Measurements from ENCODE around the gene CREBBP.

The CREBBP gene

DNA sequence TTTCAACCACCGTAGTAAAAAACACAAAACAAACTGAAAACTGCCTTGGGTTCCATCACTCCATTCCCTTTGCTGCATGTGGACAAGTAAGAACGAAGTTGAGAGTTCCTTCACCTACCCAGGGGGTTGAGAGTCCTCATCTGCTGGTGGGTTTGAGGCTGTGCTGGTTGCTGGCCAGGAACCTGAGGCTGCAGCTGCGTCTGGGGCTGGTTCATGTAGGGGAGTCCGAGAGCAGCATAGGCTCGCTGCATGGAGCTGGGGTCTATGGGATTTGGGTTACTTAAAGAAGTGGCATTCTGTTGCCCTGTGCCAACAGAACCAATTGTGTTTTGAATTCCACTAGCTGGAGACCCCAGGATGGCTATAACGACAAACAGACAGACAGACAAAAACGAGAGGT lies 97.9 kb downstream of the CREBBP start:
- H3K4me3 ChIP-seq (replicated peaks; ENCODE audit: low read depth, low read length) = no peak overlapping the region
- TF ChIP-seq, protein P1, sequence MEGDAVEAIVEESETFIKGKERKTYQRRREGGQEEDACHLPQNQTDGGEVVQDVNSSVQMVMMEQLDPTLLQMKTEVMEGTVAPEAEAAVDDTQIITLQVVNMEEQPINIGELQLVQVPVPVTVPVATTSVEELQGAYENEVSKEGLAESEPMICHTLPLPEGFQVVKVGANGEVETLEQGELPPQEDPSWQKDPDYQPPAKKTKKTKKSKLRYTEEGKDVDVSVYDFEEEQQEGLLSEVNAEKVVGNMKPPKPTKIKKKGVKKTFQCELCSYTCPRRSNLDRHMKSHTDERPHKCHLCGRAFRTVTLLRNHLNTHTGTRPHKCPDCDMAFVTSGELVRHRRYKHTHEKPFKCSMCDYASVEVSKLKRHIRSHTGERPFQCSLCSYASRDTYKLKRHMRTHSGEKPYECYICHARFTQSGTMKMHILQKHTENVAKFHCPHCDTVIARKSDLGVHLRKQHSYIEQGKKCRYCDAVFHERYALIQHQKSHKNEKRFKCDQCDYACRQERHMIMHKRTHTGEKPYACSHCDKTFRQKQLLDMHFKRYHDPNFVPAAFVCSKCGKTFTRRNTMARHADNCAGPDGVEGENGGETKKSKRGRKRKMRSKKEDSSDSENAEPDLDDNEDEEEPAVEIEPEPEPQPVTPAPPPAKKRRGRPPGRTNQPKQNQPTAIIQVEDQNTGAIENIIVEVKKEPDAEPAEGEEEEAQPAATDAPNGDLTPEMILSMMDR (IDR thresholded peaks at IDR 0.05; ENCODE audit: low read depth, low read length, missing control alignments) = no peak
- no peak for DNase-seq (ENCODE audit: extremely low read depth, low read depth)

- TF ChIP-seq, protein P1 (IDR thresholded peaks at IDR 0.05; ENCODE audit: low read depth, low read length, missing control alignments) = no peak
- no peak for DNase-seq (ENCODE audit: extremely low read depth, low read depth)
- H3K4me3 ChIP-seq (replicated peaks; ENCODE audit: low read depth, low read length) = no peak overlapping the region
These were observed 99.1 kb downstream of the CREBBP start for GRCh38 chr16:3781421-3781820.

DNA sequence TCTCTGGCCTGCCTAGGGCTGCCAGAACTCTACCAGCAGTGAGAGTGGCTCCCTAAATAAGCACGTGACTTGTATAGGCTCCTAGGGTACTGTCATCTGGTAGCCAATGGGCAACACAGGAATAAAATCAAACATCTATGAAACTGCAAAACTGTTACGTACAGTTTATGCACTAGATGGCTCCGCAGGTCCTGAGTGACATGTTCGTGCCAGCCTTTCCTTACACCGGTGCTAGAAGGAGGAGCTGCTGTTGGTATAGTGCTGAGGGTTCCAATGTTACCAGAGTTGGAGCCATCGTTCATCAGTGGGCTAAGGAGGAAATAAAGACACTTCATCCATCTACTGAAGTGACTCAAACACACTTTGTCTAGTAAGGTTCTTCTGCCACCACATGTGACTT lies 99.9 kb downstream of the CREBBP start:
- TF ChIP-seq, protein P1 (IDR thresholded peaks at IDR 0.05; ENCODE audit: low read depth, low read length, missing control alignments) = no peak
- H3K4me3 ChIP-seq (replicated peaks; ENCODE audit: low read depth, low read length) = no peak overlapping the region
- DNase-seq (ENCODE audit: extremely low read depth, low read depth) = no peak

DNA sequence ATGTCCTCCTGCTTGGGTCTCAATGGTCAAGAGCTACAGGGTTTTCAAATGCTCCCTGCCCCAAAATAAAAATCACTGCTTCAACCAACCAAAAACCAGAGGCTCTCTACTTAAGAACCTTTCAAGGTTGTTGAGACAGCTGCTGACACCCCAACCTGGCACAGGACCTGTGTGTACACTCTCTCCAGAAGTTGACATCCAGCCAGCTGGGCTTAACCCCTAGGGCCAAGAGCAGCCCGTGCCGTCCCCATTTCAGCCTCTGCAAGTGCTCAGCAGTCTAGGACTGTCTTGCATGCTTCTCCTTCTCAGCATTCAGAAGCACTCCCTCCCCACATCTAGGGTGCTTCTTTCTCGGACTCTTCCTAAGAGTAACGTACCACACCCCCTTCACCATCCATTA lies 104.2 kb downstream of the CREBBP start:
- no peak for DNase-seq (ENCODE audit: extremely low read depth, low read depth)
- H3K4me3 ChIP-seq (replicated peaks; ENCODE audit: low read depth, low read length) = no peak overlapping the region
- TF ChIP-seq, protein P1 (IDR thresholded peaks at IDR 0.05; ENCODE audit: low read depth, low read length, missing control alignments) = no peak

GRCh38 chr16:3774819-3775218 lies 105.7 kb downstream of the CREBBP start:
- TF ChIP-seq, protein P1 (IDR thresholded peaks at IDR 0.05; ENCODE audit: low read depth, low read length, missing control alignments) = no peak
- DNase-seq (ENCODE audit: extremely low read depth, low read depth) = no peak

GRCh38 chr16:3774156-3774767 lies 106.3 kb downstream of the CREBBP start:
- TF ChIP-seq, protein P1 (IDR thresholded peaks at IDR 0.05; ENCODE audit: low read depth, low read length, missing control alignments) = no peak

More at GRCh38 chr16:3774819-3775218, 105.7 kb downstream of the CREBBP start:
- no peak overlapping the region for H3K4me3 ChIP-seq (replicated peaks; ENCODE audit: low read depth, low read length)

DNA sequence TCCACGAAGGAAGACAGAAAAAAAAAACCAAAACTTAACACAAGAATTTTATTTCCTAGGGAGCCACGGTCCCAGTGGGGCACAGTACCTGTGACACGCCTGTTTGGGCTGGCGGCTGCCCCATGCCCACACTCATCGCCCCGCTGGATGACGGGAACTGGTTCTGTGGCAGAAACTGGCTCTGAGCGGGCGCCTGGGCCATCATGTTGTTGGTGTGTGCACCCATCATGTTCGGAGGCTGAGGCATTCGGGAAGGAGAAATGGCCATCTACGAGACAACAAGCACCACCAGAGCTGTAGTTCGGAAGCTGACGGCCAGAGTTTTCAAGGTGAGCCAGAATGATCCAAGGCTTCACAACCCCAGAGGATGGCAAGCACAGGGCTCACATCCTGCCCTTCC lies 106.8 kb downstream of the CREBBP start:
- no peak overlapping the region for H3K4me3 ChIP-seq (replicated peaks; ENCODE audit: low read depth, low read length)
- TF ChIP-seq, protein P1 (IDR thresholded peaks at IDR 0.05; ENCODE audit: low read depth, low read length, missing control alignments) = no peak
- no peak for DNase-seq (ENCODE audit: extremely low read depth, low read depth)

More at GRCh38 chr16:3774156-3774767, 106.3 kb downstream of the CREBBP start:
- peak; percentile 11 for DNase-seq (ENCODE audit: extremely low read depth, low read depth)
- no peak overlapping the region for H3K4me3 ChIP-seq (replicated peaks; ENCODE audit: low read depth, low read length)
